ENCODE data around the gene AP1B1.
A peak's percentile ranks its signal among the peaks of the same experiment; 100 is the strongest.

Gene AP1B1

GRCh38 chr22:29316141-29316828, 72.1 kb downstream of the AP1B1 start:
- H3K4me3 ChIP-seq (ENCODE audit: control insufficient read depth, low read depth, low read length), result no peak overlapping the region
- TF ChIP-seq CTCF (IDR thresholded peaks at IDR 0.05; ENCODE audit: control insufficient read depth, insufficient read depth, low read depth, low read length, missing control alignments), result no peak
- no peak for DNase-seq (ENCODE audit: low read depth)

GRCh38 chr22:29315286-29316140, 72.9 kb downstream of the AP1B1 start, which contains the start of gene RASL10A:
RASL10A (minus strand) TSS chr22:29315697; CDS start chr22:29315246, 451 bp downstream.
- TF ChIP-seq CTCF (IDR thresholded peaks at IDR 0.05; ENCODE audit: control insufficient read depth, insufficient read depth, low read depth, low read length, missing control alignments), result no peak
- H3K4me3 ChIP-seq (ENCODE audit: control insufficient read depth, low read depth, low read length), result no peak within 1 kb of the TSS
- no peak for DNase-seq (ENCODE audit: low read depth)

- H3K4me3 ChIP-seq (ENCODE audit: control insufficient read depth, low read depth, low read length), result no peak overlapping the region
- no peak for DNase-seq (ENCODE audit: low read depth)
- no peak for TF ChIP-seq CTCF (IDR thresholded peaks at IDR 0.05; ENCODE audit: control insufficient read depth, insufficient read depth, low read depth, low read length, missing control alignments)
Observed at GRCh38 chr22:29314537-29315285, 73.7 kb downstream of the AP1B1 start.

- H3K4me3 ChIP-seq (ENCODE audit: control insufficient read depth, low read depth, low read length), result no peak overlapping the region
- no peak for DNase-seq (ENCODE audit: low read depth)
- TF ChIP-seq CTCF (IDR thresholded peaks at IDR 0.05; ENCODE audit: control insufficient read depth, insufficient read depth, low read depth, low read length, missing control alignments), result no peak
Observed at GRCh38 chr22:29313576-29314466, 74.5 kb downstream of the AP1B1 start.

- no peak overlapping the region for H3K4me3 ChIP-seq (ENCODE audit: control insufficient read depth, low read depth, low read length)
- no peak for DNase-seq (ENCODE audit: low read depth)
- peak; percentile 45 for TF ChIP-seq CTCF (IDR thresholded peaks at IDR 0.05; ENCODE audit: control insufficient read depth, insufficient read depth, low read depth, low read length, missing control alignments)
Observed at GRCh38 chr22:29313126-29313575, 75.2 kb downstream of the AP1B1 start.

Data from AG09309 (cell line).